Stimulated activated CD4-positive, alpha-beta T cell treated with anti-CD3 and anti-CD28 coated beads, Interleukin-4, amount 100 ng/mL, for 24 hours (primary cell): Measurements from ENCODE around the gene SRRM3.
"Not testable (repeated sequence)": the region's sequence is repeated elsewhere in the genome, so short reads cannot be mapped to it uniquely, and the experiment has no call there.

Experiments used
- DNase-seq: peaks from one replicate; pipeline ENCODE4 v3.0.0-alpha.2; 2020

Gene SRRM3

GRCh38 chr7:76201732-76202665 is at the start of gene SRRM3:
Gene SRRM3 (plus strand): TSS chr7:76201896. CDS start chr7:76235067, 33,171 bp downstream.
- peak; percentile 85 for DNase-seq

GRCh38 chr7:76151932-76152331 is 49.8 kb upstream of the SRRM3 start:
- no peak for DNase-seq

- DNase-seq: not testable (repeated sequence)
Measured at GRCh38 chr7:76153571-76154230, 48.0 kb upstream of the SRRM3 start.

- no peak for DNase-seq
Measured at GRCh38 chr7:76155938-76156337, 45.8 kb upstream of the SRRM3 start.

GRCh38 chr7:76156992-76157685 is 44.6 kb upstream of the SRRM3 start:
- DNase-seq: not testable (repeated sequence)

GRCh38 chr7:76158416-76158815 is 43.3 kb upstream of the SRRM3 start:
- DNase-seq: not testable (repeated sequence)

- not testable (repeated sequence) for DNase-seq
Measured at GRCh38 chr7:76162416-76163170, 39.1 kb upstream of the SRRM3 start.

GRCh38 chr7:76163812-76164211 is 37.9 kb upstream of the SRRM3 start:
- DNase-seq: not testable (repeated sequence)

GRCh38 chr7:76165106-76165972 is 36.4 kb upstream of the SRRM3 start:
- DNase-seq: no peak

- no peak for DNase-seq
Measured at GRCh38 chr7:76165973-76166403, 35.7 kb upstream of the SRRM3 start.

- peak; percentile 92 for DNase-seq
Measured at GRCh38 chr7:76166404-76167255, 35.1 kb upstream of the SRRM3 start.

- DNase-seq: no peak
Measured at GRCh38 chr7:76173566-76174205, 28.0 kb upstream of the SRRM3 start.

- not testable (repeated sequence) for DNase-seq
Measured at GRCh38 chr7:76176951-76177350, 24.7 kb upstream of the SRRM3 start.

- DNase-seq: no peak
Measured at GRCh38 chr7:76179686-76180085, 22.0 kb upstream of the SRRM3 start.

- no peak for DNase-seq
Measured at GRCh38 chr7:76182225-76182960, 19.3 kb upstream of the SRRM3 start.

- no peak for DNase-seq
Measured at GRCh38 chr7:76185187-76185896, 16.4 kb upstream of the SRRM3 start.

- DNase-seq: no peak
Measured at GRCh38 chr7:76187272-76187671, 14.4 kb upstream of the SRRM3 start.

GRCh38 chr7:76189276-76189675 is 12.4 kb upstream of the SRRM3 start:
- no peak for DNase-seq
